T-helper 2 cell treated with Interferon-gamma antibody and Interleukin-4, amounts not matched to agents 100 ng/mL and 5 ng/mL, for 36 hours (primary cell): ENCODE measurements around the gene SPN. TPM values are rescaled to one million over a fixed set of nuclear protein-coding genes. Genes with fewer than 3 reads are reported as not detected.
"Not testable (repeated sequence)": the region's sequence is repeated elsewhere in the genome, so short reads cannot be mapped to it uniquely, and the experiment has no call there.

Source experiments
- intact Hi-C: fragments of 100-400 bp; cut with micrococcal nuclease; formaldehyde crosslinking; loops from one replicate; pipeline ENCODE4 v1.15.1; 2023
- total RNA-seq: library from RNA; stranded (reverse); gene quantifications from 2 replicates; pipeline ENCODE4 v1.2.3, GENCODE V29; 2022

Gene SPN
- total RNA-seq, 1 donor from 2014 or later = 444 TPM

DNA sequence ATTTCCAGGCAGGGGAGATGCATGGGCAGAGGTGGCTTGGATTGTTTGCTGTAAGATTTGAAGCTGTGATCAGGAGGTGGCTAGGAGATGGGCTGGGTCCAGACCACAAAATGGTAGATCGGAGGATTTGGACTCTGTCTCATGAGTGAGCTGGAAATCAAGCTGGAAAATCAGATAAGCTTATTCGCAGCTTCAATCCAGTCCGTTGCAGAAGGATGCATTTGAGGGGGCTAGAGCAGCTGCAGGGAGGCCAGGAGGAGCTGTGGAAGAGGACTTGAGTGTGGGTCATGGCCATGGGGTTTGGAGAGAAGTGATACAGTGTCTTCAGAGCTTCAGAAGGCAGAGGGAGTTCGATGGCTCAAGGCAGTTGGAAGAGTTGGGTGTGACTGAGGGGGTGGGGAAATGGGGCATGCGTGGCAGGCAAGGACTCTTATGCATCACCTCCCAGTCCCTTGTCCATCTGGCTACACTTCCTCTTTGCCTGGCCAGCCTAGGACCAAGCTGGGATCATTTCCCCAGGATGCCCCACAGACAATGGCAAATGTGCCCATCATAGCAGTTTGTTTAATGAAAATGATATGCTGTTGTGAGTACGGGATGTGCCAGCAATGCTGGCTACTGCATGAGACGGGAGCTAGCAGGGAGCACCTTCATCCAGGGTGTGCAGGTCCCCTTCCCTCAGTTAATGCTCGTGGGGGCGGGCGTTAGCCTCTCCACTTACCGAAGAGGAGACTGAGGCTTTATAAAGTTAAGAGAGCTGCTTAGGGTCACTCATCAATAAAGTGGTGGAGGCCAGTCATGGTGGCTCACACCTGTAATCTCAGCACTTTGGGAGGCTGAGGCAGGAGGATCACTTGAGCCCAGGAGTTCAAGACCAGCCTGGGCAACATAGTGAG lies 36.5 kb downstream of the SPN start:
- intact Hi-C loops = loop anchor here (1.0 to 5.0 kb wide), 6 partner anchors 47 to 321 kb away; partner anchors contain the start of genes CDIPT, KIF22 and MAZ

DNA sequence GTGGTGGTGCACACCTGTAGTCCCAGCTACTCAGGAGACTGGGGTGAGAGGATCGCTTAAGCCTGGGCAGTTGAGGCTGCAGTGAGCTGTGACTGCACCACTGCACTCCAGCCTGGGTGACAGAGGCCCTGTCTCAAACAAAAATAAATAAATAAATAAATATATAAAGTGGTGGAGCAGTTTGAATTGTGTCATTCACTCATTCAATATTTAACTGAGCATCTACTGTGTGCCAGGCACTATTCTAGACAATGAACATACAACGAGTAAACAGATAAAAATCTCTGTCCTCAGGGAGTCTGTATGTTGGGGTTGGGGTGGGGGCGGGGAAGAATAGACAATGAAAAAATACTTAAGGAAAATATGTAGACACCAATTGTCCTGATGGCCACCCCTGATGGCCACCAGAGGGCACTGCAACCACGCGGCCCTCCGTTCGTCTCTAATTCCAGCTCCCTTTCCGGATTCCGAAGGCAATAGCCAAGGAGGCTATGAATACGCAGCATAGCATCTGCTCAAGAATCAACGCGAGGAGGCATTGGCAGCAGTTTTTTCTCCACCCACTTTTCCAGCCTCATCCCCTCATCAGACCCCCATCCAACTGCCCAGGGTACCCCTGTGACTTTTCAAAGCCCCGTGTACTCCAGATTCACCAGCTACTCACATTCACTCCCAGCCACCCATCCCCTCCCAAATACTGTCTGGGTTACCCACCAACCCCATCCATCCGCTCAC lies 37.4 kb downstream of the SPN start:
- intact Hi-C loops = loop anchor here (1.0 to 5.0 kb wide), 6 partner anchors 46 to 320 kb away; partner anchors contain the start of genes CDIPT, KIF22 and MAZ

DNA sequence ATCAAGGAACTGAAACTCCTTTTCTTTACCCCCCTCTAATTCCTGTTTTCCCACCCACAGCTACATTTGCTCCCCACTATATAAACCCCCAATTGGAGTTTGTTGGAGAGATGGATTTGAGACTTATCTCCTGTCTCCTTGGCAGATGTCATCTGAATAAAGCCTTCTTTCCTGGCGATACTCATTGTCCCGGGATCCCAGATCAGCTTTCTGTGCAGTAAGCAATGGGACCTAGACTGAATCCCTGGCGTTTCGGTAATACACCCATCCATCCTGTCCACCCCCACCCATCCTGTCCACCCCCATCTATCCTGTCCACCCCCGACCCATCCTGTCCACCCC lies 38.1 kb downstream of the SPN start:
- intact Hi-C loops = loop anchor here (1.0 to 5.0 kb wide), 6 partner anchors 46 to 320 kb away; partner anchors contain the start of genes CDIPT, KIF22 and MAZ

DNA sequence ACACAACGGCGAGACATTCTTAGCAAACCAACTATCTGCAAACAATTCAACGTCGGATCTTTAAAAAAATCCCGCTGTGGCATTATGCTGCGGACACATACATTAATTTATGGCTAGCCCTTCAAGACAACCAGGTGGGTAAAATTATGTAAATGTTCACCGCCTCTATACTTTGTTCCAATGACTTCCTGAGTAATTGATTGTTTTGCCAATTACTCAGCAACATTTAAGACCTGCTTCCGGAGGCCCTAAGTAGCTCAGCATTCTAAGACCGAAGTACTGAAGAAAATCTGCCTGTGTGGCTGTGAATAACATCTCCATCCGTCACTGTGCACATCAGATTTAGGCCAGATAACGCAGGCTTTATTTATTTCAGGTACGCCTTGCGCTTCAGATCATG lies 39.2 kb downstream of the SPN start:
- intact Hi-C loops = loop anchor here (5.0 kb wide), 2 partner anchors 105 to 160 kb away; partner anchors contain the start of genes CDIPT and MAZ

DNA sequence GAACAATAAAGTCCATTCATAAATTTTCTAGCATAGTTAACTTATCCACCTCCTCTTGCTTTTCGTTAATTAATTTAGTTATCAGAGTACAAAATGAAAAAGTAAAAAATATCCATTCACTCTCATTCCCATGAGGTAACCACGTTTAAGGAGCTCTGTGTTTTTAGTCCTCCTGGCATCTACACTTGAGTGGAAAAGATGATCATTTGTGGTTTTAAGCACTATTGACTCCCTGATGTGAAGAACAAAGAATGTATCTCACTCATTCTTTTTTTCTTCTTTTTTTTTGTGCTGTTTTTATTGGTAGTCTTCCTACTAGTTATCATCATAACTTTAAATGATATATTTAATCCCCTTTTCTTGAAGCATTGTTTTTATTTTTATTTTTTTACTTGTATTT lies 42.0 kb downstream of the SPN start:
- intact Hi-C loops = no loop called here

DNA sequence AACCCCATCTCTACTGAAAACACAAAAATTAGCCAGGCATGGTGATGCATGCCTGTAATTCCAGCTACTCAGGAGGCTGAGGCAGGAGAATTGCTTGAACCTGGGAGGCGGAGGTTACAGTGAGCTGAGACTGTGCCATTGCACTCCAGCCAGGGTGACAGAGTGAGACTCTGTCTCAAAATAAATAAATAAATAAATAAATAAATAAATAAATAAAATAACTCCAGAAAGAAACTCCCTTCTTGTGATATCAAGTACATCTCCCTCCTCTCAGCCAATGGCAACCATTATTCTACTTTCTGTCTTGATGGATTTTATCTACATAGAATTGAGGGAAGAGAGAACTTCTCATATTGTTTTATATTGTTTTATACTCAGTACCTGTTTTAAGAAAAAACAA lies 44.1 kb downstream of the SPN start:
- intact Hi-C loops = not testable (repeated sequence)

DNA sequence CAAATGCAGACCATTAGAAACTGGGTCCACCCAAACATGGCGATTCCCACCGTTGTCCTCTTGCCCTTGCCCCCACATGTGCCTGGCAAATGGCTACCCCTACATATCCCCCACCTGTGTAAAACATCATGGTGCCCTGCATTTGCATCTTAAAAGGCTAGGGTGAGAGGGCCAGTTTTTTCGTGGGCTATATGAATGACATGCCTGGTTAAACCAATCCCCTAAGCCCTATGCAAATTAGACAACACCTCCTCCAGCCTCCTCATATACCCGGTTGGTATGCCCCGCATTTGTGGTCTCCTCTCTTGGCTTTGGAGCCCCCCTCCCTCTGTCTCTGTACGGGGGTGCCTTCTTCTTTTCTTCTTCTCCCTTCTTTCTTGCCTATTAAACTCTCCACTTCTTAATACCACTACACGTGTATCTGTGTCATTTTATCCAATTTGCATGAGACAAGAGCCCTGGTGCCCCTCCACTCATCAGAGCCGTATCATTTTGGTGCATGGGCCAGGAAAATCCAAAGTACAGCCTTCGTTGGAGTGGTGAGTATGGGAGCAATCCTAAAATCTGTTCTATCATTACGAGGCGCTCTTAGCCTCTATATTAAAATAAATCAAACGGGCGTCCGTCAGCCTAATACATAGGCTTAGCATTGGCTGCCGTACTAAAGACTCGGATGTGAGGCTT lies 46.0 kb downstream of the SPN start:
- intact Hi-C loops = no loop called here

DNA sequence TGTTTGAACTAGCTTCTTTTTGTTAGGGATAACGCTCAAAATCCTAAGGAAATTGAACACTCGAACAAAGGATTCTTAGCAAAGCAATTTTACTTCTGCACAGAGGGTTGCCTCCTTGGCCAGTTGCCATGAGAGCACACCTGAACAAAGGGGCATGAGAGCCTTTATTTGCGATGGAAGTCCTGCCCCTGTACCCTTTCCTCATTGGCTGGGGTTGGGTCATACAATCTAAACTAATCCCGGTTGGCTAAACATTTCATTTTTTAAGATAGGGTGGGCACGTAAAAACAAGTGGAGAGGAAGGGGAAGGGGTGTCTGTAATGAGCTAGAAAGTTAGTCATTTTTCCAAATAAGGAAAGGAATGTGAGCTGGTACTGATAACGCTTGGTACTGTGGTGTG lies 46.6 kb downstream of the SPN start:
- intact Hi-C loops = loop anchor here (1.0 kb wide), 1 partner anchor 17 kb away; no protein-coding TSS in a partner anchor

DNA sequence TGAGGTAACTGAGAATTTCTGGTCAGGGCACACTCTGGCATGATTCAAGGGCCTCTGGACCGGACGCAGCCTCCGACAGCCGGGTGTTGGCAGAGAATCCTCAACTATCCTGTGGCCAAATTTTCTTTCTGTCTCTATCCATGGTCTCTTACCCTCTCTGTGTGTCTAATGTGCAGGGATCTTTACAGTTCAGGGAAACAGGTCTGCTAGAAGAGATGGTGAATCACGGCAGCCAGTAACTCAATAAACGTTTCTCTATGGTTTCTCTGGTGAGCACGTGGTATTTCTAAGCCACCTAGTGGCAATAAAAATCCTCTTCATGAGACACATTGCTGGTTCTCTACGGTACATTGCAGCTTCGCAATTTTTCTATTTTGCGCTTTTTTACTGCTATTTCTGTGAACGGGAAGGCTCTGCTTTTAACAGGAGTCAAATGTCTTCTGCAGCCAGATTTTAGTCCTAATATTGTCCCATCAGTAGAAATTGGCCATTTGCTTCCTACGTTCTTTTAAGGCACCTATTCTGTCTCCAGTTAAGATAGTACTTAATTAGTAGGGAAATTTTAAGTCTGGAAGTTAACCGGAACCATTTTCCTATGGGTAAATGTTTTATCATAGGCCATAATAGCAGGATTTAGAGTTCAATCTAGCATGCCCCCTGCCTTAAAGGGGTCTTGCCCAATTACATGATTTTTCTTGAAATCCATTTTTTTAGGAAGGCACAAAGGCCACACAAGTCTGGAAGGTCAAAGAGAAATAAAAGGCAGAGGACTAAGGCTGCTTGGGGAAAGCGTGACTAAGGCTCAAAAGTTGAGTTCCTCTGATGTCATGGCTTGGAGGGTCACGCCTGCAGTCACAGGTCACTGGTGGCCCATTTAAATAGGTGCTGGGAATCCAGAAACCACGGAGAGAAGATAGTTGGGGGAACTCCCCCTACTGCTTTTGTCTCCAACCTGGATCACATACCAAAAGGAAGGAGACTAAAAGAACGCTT lies 47.5 kb downstream of the SPN start:
- intact Hi-C loops = loop anchor here (1.0 kb wide), 1 partner anchor 18 kb away; no protein-coding TSS in a partner anchor

DNA sequence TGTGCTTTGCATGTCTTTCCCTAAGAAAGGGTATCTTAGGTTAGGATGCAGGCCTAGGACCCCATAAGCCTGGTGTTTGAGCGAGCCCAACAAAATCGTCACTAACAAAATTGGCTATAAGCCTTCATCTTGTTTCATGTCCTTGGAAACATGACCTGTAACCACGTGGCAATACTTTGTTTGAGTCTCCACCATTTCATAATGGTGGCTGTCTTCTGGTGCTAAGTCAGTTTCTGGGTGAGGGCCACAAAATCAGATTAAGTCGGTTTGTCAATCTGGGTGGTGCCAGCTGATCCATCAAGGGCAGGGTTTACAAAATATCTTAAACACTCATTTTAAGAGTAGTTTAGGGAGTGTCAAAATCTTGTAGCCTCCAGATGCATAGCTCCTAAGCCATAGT lies 49.8 kb downstream of the SPN start:
- intact Hi-C loops = no loop called here

DNA sequence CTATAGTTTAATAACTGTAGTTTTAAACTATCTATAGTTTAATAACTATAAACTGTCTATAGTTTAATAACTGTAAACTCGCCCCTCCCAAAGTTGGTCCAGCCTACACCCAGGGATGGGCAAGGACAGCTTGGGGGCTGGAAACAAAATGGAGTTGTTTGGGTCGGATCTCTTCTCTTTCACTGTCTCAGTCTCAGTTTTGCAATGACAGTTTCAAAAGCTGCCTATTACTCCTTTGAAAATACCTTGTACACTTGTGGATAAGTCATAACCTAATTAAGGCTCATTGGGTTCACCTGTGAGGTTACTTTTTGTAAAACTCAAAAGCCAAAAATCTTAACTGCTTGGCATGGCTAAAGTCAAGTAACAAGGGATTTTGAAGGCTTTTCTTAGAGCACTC lies 51.3 kb downstream of the SPN start:
- intact Hi-C loops = no loop called here

DNA sequence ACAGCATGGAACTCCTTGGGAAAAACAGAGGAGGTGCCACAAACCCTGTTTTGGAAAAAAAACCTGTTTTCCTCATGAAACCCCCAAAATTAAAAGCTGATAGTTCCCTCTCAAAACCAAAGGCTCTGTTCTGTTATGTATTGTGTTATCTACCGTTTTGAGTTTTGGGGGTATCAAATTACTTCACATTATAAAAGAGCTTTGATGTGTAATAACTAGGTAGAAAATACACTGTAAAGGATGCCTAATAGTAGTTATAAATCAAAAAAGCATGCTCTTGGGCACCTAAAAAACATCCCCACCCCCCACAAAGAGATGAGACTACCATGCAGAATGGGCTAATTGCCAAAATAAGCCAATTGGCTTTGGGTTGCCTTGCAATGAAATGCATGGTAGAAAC lies 51.9 kb downstream of the SPN start:
- intact Hi-C loops = no loop called here

DNA sequence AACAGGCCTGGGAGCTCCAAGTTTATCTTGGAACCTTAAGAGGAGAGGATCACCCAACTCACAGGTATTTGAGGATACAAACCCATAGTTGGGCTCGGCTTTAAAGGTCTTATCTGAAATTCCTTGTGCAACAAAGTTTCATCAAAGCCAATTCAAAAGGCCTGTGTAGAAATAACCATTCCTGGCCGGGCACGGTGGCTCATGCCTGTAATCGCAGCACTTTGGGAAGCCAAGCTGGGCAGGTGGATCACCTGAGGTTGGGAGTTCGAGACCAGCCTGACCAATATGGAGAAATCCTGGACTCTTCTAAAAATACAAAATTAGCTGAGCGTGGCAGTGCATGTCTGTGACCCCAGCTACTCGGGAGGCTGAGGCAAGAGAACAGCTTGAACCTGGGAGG lies 54.1 kb downstream of the SPN start:
- intact Hi-C loops = no loop called here

DNA sequence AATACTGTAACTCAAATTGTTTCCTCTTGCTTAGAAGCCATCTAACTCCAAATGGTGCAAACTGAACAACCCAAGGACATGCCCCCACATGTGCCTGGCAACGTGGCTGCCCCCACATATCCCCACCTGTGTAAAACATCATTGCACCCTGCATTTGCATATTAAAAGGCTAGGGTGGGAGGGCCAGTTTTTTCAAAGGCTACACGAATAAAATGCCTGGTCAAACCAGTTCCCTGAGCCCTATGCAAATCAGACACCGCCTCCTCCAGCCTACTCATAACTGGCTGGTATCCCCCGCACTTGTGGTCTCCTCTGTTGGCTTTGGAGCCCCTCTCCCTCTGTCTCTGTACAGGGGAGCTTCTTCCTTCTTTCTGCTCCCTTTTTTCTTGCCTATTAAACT lies 56.0 kb downstream of the SPN start:
- intact Hi-C loops = no loop called here

Other genes starting within 250 kb of the SPN start
- gene BOLA2, start 208.9 kb upstream of the SPN start, total RNA-seq = 13.0 and 15.1 TPM in 2 replicates
- gene SLX1B, start 208.7 kb upstream of the SPN start, total RNA-seq = 38.4 and 81.2 TPM in 2 replicates
- gene SULT1A4, start 203.3 kb upstream of the SPN start, total RNA-seq = 3.2 and 9.8 TPM in 2 replicates
- gene NPIPB12, start 156.8 kb upstream of the SPN start, total RNA-seq = 82.4 and 87.8 TPM in 2 replicates
- gene QPRT, start 15.9 kb downstream of the SPN start, total RNA-seq = 11.9 and 12.5 TPM in 2 replicates
- gene C16orf54, start 82.7 kb downstream of the SPN start, total RNA-seq = 64.9 and 65.4 TPM in 2 replicates
- not detected in 2 replicates for gene ZG16, start 115.0 kb downstream of the SPN start, total RNA-seq
- 168 and 169 TPM in 2 replicates for gene KIF22, start 127.5 kb downstream of the SPN start, total RNA-seq
- gene MAZ, start 143.3 kb downstream of the SPN start, total RNA-seq = 462 and 468 TPM in 2 replicates
- gene PRRT2, start 148.9 kb downstream of the SPN start, total RNA-seq = 0.95 and 1.1 TPM in 2 replicates
- gene PAGR1, start 152.9 kb downstream of the SPN start, total RNA-seq = 29.6 and 32.4 TPM in 2 replicates
- 159 and 160 TPM in 2 replicates for gene MVP, start 157.2 kb downstream of the SPN start, total RNA-seq
- gene CDIPT, start 200.0 kb downstream of the SPN start, total RNA-seq = 60.2 and 61.4 TPM in 2 replicates
- gene SEZ6L2, start 236.3 kb downstream of the SPN start, total RNA-seq = not detected in 2 replicates
- gene ASPHD1, start 237.2 kb downstream of the SPN start, total RNA-seq = 0.16 TPM in 1 of 2 replicates, not detected in the other